Muscle of back (tissue), 11 donors: ENCODE measurements around the gene PODNL1. TPM values are rescaled to one million over a fixed set of nuclear protein-coding genes. Genes with fewer than 3 reads are reported as not detected.
"Not testable (repeated sequence)": the region's sequence is repeated elsewhere in the genome, so short reads cannot be mapped to it uniquely, and the experiment has no call there.

Experiments used
- DNase-seq, 3 donors: peaks; one replicate each; pipeline versions ENCODE4 v3.0.0 to v3.0.0-alpha.2; 2013
- polyA plus RNA-seq, 10 donors: library from polyadenylated mRNA; unstranded; fragments of 120-200 nt; gene quantifications; one replicate each; pipeline ENCODE4 v1.2.1, GENCODE V29; 2013; ENCODE audit not compliant: insufficient read length in 10 of 10

The PODNL1 gene
- polyA plus RNA-seq, 10 donors = 0.26 to 1.7 (median 0.83) TPM

- no peak for DNase-seq
These were observed 35.9 kb upstream of the PODNL1 start for GRCh38 chr19:13974073-13974472.

GRCh38 chr19:13973479-13973878 is 35.3 kb upstream of the PODNL1 start:
- not testable (repeated sequence) for DNase-seq

DNA sequence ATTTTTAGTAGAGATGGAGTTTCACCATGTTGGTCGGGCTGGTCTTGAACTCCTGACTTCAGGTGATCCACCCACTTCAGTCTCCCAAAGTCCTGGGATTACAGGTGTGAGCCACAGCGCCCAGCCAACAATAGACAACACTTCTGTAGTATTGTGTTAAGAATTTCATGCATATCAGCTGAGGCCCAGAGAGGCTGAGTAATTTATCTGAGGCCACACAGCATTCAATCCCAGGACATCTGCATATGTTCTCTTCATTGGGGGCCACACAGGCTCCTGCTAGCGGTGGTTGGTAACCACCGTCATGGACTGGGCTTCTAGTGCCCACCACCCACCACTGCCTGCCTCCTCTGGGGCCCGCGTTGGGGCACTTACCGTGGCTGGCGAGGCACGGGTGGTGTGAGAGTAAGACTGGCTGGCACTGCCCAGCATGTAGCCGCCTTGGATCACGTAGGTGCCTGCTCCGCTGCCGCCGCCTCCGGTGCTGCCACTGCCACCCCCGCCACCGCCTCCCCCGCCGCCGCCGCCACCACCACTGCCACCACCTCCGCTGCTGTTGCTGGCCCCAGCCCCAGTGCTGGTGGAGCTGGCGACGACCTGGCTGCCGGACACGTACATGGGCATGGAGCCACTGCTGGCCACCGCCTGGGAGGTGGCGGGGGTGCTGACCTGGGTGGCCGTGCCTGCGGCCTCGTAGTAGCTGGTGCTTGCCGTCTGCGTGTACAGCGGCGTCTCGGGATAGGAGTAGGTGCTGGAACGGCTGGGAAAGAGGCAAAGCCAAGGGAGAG is 34.3 kb upstream of the PODNL1 start:
- no peak for DNase-seq

- DNase-seq = not testable (repeated sequence)
These were observed 33.7 kb upstream of the PODNL1 start for GRCh38 chr19:13971868-13972267.

GRCh38 chr19:13969897-13970296 is 31.7 kb upstream of the PODNL1 start:
- no peak for DNase-seq

GRCh38 chr19:13968999-13969398 is 30.8 kb upstream of the PODNL1 start:
- no peak for DNase-seq

GRCh38 chr19:13968383-13968935 is 30.2 kb upstream of the PODNL1 start:
- DNase-seq = no peak

- DNase-seq = not testable (repeated sequence)
These were observed 29.0 kb upstream of the PODNL1 start for GRCh38 chr19:13967206-13967605.

DNA sequence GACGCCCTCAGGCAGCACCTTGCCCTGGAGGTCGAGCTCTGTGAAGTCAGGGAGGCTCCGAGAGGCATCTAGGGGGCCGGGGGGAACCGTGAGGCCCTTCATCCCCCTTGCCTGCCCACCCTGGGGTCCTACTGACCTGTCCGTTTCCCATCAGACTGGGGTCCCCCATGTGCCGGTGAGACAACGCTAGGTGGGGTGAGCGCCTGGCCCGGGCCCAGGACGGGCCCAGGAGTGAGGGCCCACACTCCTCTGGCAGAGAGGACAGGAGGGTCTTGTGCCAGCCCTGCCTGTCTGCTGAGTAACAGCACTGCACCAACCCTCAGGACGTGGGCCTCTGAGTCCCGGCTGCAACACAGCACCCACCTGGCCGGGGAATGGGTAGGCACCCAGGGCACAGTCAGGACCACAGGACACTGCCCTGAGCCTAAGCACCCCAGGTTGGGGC is 28.5 kb upstream of the PODNL1 start:
- DNase-seq = no peak

DNA sequence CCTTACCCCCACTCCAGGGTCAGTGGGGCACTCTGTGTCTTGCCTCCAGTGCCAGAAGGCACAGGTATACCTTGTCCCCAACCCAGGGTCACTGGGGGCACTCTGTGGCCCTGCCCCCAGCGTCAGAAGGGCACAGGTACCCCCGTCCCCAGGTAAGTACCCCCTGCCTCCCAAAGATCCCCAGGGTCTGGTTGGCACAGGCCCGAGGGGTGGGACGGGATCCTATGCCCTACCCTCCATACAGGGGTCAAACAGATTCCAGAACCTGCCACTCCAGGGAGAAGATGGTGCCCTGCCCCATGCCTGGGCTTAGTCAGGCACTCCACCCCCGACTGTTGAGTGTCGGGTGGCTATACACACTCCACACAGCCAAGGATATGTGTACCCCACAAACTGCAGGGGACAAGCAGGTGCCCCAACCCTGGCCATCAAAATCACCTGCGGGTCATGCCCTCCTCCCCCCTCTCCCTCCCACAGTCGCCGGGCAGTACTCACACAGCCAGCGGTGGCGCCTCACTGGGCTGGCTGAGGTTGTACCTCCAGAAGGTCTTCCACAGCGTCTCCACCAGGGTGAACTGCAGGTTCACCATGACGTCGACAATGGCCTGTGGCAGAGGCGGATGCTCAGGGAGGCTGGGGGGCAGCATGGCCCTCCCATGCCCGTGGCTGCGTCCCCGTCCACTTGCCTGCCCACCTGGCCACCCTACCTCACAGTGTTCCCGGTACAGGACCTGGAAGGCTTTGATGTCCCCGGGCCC is 27.9 kb upstream of the PODNL1 start:
- peak in 1 of 3 donors; percentile 7 for DNase-seq

GRCh38 chr19:13965377-13965896 is 27.2 kb upstream of the PODNL1 start:
- DNase-seq = no peak

- DNase-seq = no peak
These were observed 26.6 kb upstream of the PODNL1 start for GRCh38 chr19:13964776-13965175.

GRCh38 chr19:13963603-13964105 is 25.4 kb upstream of the PODNL1 start:
- peak in 1 of 3 donors; percentile 9 for DNase-seq

GRCh38 chr19:13962699-13963602 is 24.7 kb upstream of the PODNL1 start:
- DNase-seq = peak in 1 of 3 donors; percentile 80

- DNase-seq = peak in 1 of 3 donors; percentile 73
These were observed 23.8 kb upstream of the PODNL1 start for GRCh38 chr19:13961826-13962698.

DNA sequence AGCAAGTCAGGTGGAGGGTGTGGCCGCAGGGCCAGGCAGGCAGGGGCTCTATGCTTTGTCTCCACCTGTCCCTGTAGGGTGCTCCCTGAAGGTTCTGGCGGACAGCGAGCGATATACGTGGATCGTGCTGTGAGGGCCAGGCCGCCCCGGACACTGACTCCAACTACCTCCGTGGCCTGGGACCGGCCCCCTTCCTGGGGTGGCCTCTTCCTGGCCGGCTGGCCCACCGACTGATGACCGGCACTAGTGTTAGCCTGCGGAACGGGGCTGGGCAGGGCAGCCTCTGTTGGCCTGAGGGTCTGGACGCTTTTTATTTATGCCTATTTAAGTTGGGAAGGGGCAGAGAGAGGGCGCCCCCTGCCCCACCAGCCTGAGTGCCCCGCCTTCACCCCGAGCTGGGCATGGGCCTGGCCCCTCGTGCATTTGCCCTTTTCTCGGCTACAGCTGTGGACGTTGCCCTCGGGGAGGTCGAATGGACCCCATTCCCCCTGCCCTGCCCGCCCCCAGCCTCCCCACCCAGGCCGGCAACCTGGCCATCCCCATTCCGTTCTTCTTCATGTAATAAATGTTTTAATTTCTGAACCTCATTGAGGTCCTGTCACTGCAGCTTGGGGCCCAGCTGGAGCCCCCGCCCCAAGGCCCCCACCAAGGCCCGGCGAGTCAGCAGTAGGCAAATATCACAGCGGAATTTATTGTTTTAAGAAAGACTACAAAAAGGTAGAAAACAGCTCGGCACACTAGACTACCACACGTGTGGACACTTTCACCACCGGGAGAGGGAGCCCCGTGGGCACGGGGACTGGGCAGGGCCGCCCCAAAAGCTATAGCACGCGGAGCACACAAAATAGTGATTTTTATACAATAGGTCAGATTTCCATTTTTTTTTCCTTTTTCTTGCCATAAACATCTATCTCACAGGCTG is 22.9 kb upstream of the PODNL1 start:
- peak in 1 of 3 donors; percentile 16 for DNase-seq

DNA sequence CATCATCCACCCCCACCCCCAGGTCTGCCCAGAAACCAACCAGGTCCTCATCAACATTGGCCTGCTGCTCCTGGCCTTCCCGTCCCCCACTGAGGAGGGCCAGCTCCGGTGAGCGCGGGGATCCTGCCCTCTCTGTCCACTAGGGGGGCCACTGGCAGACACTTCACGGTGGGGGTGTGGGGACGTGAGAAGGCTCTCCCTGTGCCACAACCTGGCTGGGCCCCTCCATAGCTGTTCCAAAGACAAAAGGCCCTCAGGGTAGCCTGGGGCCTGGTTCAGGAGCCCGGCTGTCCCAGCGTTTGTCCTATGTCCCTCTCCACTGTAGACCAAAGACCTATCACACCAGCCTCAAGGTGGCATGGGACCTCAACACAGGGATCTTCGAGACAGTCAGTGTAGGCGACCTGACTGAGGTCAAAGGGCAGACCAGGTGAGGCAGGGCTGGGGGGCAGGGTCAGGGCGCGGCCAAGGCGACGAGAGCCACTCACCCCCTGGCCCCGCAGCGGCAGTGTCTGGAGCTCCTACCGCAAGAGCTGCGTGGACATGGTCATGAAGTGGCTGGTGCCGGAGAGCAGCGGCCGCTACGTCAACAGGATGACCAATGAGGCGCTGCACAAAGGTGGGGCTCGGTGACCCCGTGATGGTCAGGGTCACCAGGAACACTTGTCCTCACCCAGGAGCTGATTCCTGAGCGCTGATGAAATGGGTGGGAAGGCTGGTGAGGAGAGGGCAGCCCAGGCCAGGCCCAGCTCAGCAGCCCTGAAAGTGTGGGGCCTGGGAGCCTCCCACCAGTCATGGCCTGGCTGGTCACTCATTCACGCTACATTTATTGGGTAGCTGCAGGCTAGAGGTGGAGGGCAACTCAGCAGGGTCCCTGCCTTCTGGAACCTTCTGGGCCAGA is 22.0 kb upstream of the PODNL1 start:
- DNase-seq = peak in 1 of 3 donors; percentile 22
